HepG2 (cell line): ENCODE data around the gene RPL3. TPM values are rescaled to one million over a fixed set of nuclear protein-coding genes. Genes with fewer than 3 reads are reported as not detected.
A peak's percentile ranks its signal among the peaks of the same experiment; 100 is the strongest.

ENCODE experiments used
- ADNP ChIP-seq: sonication (generic); formaldehyde crosslinking; IDR thresholded peaks from 2 replicates; pipeline ENCODE4 v1.4.0; 2020; ENCODE audit warnings: missing genetic modification reagents
- PRDM10 ChIP-seq: sonication (generic); formaldehyde crosslinking; IDR thresholded peaks from 2 replicates; pipeline ENCODE4 v1.4.0; 2020; ENCODE audit warnings: low read depth, missing genetic modification reagents
- ZMYM3 ChIP-seq: sonication (generic); formaldehyde crosslinking; IDR thresholded peaks from 2 replicates; pipeline ENCODE4 v1.5.1; 2020; ENCODE audit warnings: mild to moderate bottlenecking, missing genetic modification reagents
- ZNF713 ChIP-seq: sonication (generic); formaldehyde crosslinking; IDR thresholded peaks from 2 replicates; pipeline ENCODE4 v1.4.0; 2020; ENCODE audit warnings: mild to moderate bottlenecking, missing genetic modification reagents
- polyA plus RNA-seq, 8 experiments: library from polyadenylated mRNA; depleted of rRNA in 3 of 8; stranded (reverse) in 7 of 8; unstranded in 1 of 8; fragments of >200 nt; fragmentation: Illumina TruSeq in 4 of 8; extraction: Trizol in 4 of 8; gene quantifications; 2 replicates each; pipeline versions ENCODE4 v1.2.1 to v1.2.3, GENCODE V29; 2011 to 2016; ENCODE audit warnings: low read depth in 4 of 8, missing spikeins in 1 of 8, mixed read lengths in 1 of 8; ENCODE audit not compliant: insufficient read depth in 1 of 8
- total RNA-seq, 5 experiments: library from RNA; depleted of rRNA; stranded (reverse); fragments of >200 nt; fragmentation: Illumina TruSeq; extraction: Trizol; gene quantifications; 2 replicates each; pipeline ENCODE4 v1.2.3, GENCODE V29; 2016; ENCODE audit warnings: low read depth in 1 of 5
- TF ChIP-seq, protein P1 (sequence below): sonication (generic); formaldehyde crosslinking; IDR thresholded peaks from 2 replicates; pipeline ENCODE4 v1.5.1; 2020; ENCODE audit warnings: mild to moderate bottlenecking, missing genetic modification reagents

RPL3 gene
- total and polyA plus RNA-seq, 2 of the 13 experiments (the other 11 are each of a cell fraction or from before 2014, with no cell fraction given) = 1,051 to 3,279 TPM

DNA sequence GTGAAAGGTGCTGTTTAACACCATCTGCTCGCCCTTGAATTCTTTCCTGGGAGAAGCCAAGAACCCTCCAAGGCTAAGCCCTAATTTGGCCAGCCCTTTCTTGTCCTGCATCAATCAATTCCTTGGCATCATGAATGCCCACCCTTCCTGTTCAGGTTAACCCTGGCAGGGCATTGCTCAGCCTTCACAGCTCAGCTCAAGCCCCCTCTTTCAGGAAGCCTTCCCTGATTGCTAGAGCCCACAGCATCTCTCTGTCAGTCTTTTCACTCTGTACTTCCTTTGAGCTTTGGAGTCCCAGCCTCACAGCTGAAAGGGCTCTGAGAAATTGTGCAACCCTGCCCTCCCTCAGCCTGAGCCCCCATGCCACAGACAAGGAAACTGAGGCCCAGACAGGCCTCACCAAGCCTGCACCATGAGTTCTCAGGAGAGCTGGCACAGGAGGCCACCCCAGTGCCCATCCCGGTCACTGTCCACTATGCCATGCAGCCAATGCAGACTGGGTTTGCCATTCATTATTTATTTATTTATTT is 16.9 kb downstream of the RPL3 start (continued):
- TF ChIP-seq PRDM10 (CRISPR knock-in tag) (no peak), ZMYM3 (CRISPR knock-in tag) (peak; percentile 86), ZNF713 (CRISPR knock-in tag) (no peak), ADNP (CRISPR knock-in tag) (0 out of 2 replicates have a peak, but pooled peaks have one; percentile 33)
- TF ChIP-seq, protein P1, sequence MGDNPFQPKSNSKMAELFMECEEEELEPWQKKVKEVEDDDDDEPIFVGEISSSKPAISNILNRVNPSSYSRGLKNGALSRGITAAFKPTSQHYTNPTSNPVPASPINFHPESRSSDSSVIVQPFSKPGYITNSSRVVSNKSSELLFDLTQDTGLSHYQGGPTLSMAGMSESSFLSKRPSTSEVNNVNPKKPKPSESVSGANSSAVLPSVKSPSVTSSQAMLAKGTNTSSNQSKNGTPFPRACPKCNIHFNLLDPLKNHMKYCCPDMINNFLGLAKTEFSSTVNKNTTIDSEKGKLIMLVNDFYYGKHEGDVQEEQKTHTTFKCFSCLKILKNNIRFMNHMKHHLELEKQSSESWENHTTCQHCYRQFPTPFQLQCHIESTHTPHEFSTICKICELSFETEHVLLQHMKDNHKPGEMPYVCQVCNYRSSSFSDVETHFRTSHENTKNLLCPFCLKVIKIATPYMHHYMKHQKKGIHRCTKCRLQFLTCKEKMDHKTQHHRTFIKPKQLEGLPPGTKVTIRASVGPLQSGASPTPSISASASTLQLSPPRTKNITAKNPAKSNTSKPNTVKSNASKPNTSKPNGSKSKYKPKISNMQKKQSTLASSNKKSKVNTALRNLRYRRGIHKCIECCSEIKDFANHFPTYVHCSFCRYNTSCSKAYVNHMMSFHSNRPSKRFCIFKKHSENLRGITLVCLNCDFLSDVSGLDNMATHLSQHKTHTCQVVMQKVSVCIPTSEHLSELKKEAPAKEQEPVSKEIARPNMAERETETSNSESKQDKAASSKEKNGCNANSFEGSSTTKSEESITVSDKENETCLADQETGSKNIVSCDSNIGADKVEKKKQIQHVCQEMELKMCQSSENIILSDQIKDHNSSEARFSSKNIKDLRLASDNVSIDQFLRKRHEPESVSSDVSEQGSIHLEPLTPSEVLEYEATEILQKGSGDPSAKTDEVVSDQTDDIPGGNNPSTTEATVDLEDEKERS (CRISPR knock-in tag) = 0 out of 2 replicates have a peak, but pooled peaks have one; percentile 2
- TF ChIP-seq, all 625 proteins: peak for 8
